ENCODE data around the gene CHST15. TPM values are rescaled to one million over a fixed set of nuclear protein-coding genes. Genes with fewer than 3 reads are reported as not detected.

CHST15 gene
- total and polyA plus RNA-seq, 2 of the 8 experiments (the other 6 are each of a cell fraction or from before 2014, with no cell fraction given), result 8.8 to 9.1 TPM

DNA sequence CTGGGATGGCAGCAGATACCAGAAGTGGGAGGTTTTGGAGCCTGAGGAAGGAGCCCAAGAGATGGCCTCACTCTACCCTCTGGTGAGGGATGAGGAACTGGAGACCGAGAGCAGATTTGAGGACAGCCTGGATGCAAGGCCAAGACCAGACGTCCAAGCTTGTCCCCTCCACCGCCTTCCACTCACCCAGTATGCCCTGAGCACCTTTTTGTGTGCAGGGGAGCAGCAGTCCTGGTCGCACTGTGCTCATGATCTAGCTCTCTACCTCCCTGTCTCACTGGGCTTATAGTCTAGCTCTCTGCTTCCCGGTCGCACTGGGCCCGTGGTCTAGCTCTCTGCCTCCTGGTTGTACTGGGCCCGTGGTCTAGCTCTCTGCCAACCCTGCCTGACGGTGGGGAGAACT, 33.6 kb upstream of the CHST15 start:
- Histone ChIP-seq H3K4me3 (ENCODE audit: extremely low read depth in 1 of 4, insufficient read depth in 2 of 4, low read depth in 3 of 4, low read length in 4 of 4) (no peak overlapping the region), H3K9me3 (ENCODE audit: insufficient read depth in 2 of 2, low read depth in 1 of 2, low read length in 1 of 2) (no peaks in the 10 kb centered on the region), H3K56ac (replicated peaks; ENCODE audit: insufficient read length, low read depth, low read length) (no peak overlapping the region), H3K9ac (replicated peaks in 1 of 4; ENCODE audit: extremely low read depth in 1 of 4, low read depth in 3 of 4, low read length in 3 of 4) (no peak overlapping the region), H4K91ac (replicated peaks; ENCODE audit: insufficient read length, low read length) (no peak overlapping the region), H4K5ac (ENCODE audit: insufficient read length, low read depth, low read length) (no peak overlapping the region), H3K79me2 (ENCODE audit: control insufficient read depth in 1 of 2, insufficient read depth in 2 of 2, low read length in 2 of 2) (no peaks in the 10 kb centered on the region), H3K4ac (replicated peaks; ENCODE audit: insufficient read length, low read depth, low read length) (no peak overlapping the region), H2BK20ac (ENCODE audit: low read length) (peak overlapping the region; percentile 55; the same call in 1 of the 2 replicates), H3K23me2 (ENCODE audit: low read depth, low read length) (peaks cover 10% of the 10 kb centered on the region; the same call in 1 of the 2 replicates), H3K23ac (ENCODE audit: insufficient read length) (no peak overlapping the region), H2BK12ac (ENCODE audit: low read depth, low read length) (peak overlapping the region; percentile 39; the same call in 1 of the 2 replicates), H2BK15ac (ENCODE audit: low read length) (no peak overlapping the region), H3K4me2 (ENCODE audit: insufficient read depth in 1 of 2, low read depth in 2 of 2, low read length in 2 of 2) (no peak overlapping the region), H3K4me1 (replicated peaks in 1 of 4; ENCODE audit: control insufficient read depth in 3 of 4, insufficient read depth in 4 of 4, low read length in 3 of 4) (peaks cover 0 to 1% (median 0%) of the 10 kb centered on the region in 4 experiments; a peak in 2 of 7 replicates), H3K27ac (ENCODE audit: low read depth, low read length) (no peak overlapping the region), H2AK5ac (ENCODE audit: low read depth, low read length) (no peak overlapping the region), H3K79me1 (ENCODE audit: low read depth, low read length) (no peaks in the 10 kb centered on the region), H2AFZ (ENCODE audit: low read length) (no peak overlapping the region), H3K27me3 (replicated peaks in 1 of 4; ENCODE audit: control insufficient read depth in 3 of 4, extremely low read depth in 1 of 4, insufficient read depth in 3 of 4, low read length in 3 of 4) (peaks cover 0 to 2% (median 0%) of the 10 kb centered on the region in 4 experiments; a peak in 1 of 7 replicates), H2BK5ac (ENCODE audit: low read depth, low read length) (no peak overlapping the region), H3K36me3 (ENCODE audit: control insufficient read depth in 2 of 4, insufficient read depth in 4 of 4, low read length in 3 of 4) (no peaks in the 10 kb centered on the region), H2BK120ac (replicated peaks; ENCODE audit: low read depth, low read length) (no peak overlapping the region), H3K18ac (ENCODE audit: extremely low read depth, low read length) (peak overlapping the region; percentile 55; the same call in 1 of the 2 replicates), H4K8ac (ENCODE audit: extremely low read depth, insufficient read depth, low read length) (no peak overlapping the region; the same call in 1 of the 2 replicates), H4K20me1 (replicated peaks in 1 of 2; ENCODE audit: control insufficient read depth in 1 of 2, insufficient read depth in 2 of 2, low read length in 2 of 2) (peaks cover 0 to 9% of the 10 kb centered on the region in 2 experiments), H3K14ac (ENCODE audit: insufficient read length) (no peak overlapping the region)
- FAIRE-seq (no peak), DNase-seq (ENCODE audit: low read depth in 1 of 2, low spot score in 2 of 2) (no peak)
- TF ChIP-seq PHF8 (conservative IDR thresholded peaks at IDR 0.05; ENCODE audit: low read depth, low read length) (no peak), HDAC2 (IDR thresholded peaks at IDR 0.05; ENCODE audit: borderline replicate concordance in 1 of 2, low read depth in 2 of 2, low read length in 2 of 2) (no peak), KDM4A (IDR thresholded peaks at IDR 0.05; ENCODE audit: low read depth, low read length, severe bottlenecking) (no peak), SRF (IDR thresholded peaks at IDR 0.05; ENCODE audit: low read depth, low read length) (no peak)
- 98% methylated on average over 9 of the region's 9 CpGs; no CpG with 5 or more reads in 1 of the 2 experiments for WGBS, 2 experiments (ENCODE audit: extremely low coverage in 1 of 2, insufficient coverage in 1 of 2, insufficient read length in 1 of 2, insufficient replicate concordance in 2 of 2, low coverage in 1 of 2, low lambda C conversion rate in 2 of 2, missing lambda C conversion rate in 1 of 2)
- ChIA-PET CTCF (ENCODE audit: partially characterized antibody) (interaction anchor here (1.0 to 2.8 kb wide), 7 partner anchors 10 to 133 kb away, joined by 3 to 24 read pairs (median 9); no protein-coding TSS in a partner anchor), POLR2A (ENCODE audit: partially characterized antibody) (no interaction called here)
